T-cell (primary cell): Measurements from ENCODE around the gene NLRP4. TPM values are rescaled to one million over a fixed set of nuclear protein-coding genes. Genes with fewer than 3 reads are reported as not detected.

Source experiments
- ATAC-seq, 4 experiments: fragments of 200-7000 bp in 3 of 4; fragments of 150-1000 bp in 1 of 4; cut with Tn5 transposase; replicated peaks in 1 of 4; 1 replicate in 3 of 4; 2 replicates in 1 of 4; pipeline ENCODE4 v1.10.0; 2021; ENCODE audit warnings: moderate library complexity in 3 of 4, mild to moderate bottlenecking in 2 of 4, moderate number of reproducible peaks in 1 of 4
- CTCF ChIA-PET, 2 donors: fragments of 300-600 bp; sonication (Branson Sonifier 250); formaldehyde crosslinking; loops; one replicate each; lab custom pipeline; 2022; ENCODE audit warnings: antibody characterized with exemption in 2 of 2; lab: Charles Lee
- POLR2A ChIA-PET, 2 donors: fragments of 300-600 bp; sonication (Branson Sonifier 250); formaldehyde crosslinking; loops; one replicate each; lab custom pipeline; 2022; ENCODE audit warnings: antibody characterized with exemption in 2 of 2; lab: Charles Lee
- DNase-seq, 35 experiments: peaks; one replicate each; pipeline versions ENCODE4 v3.0.0 to v3.0.0-alpha.2; 2013 to 2023
- H3K27ac ChIP-seq: one replicate; pipeline ENCODE4 v1.5.1; 2013; ENCODE audit warnings: low read length
- H3K27me3 ChIP-seq, 2 experiments: replicated peaks in 1 of 2; 1 replicate in 1 of 2; 2 replicates in 1 of 2; pipeline versions ENCODE4 v1.6.1 to v1.7.0; 2013; ENCODE audit warnings: low read length in 1 of 2, mixed read lengths in 1 of 2; ENCODE audit not compliant: control insufficient read depth in 2 of 2, insufficient read depth in 2 of 2; ENCODE audit errors: extremely low read depth in 1 of 2
- H3K36me3 ChIP-seq, 2 donors: 1 replicate in 1 of 2; 2 replicates in 1 of 2; pipeline versions ENCODE4 v1.6.1 to v1.7.0; 2013; ENCODE audit warnings: low read length in 1 of 2; ENCODE audit not compliant: control insufficient read depth in 2 of 2, insufficient read depth in 1 of 2; ENCODE audit errors: extremely low read depth in 1 of 2
- H3K4me1 ChIP-seq, 2 experiments: 1 replicate in 1 of 2; 2 replicates in 1 of 2; pipeline versions ENCODE4 v1.6.1 to v1.7.0; 2013; ENCODE audit warnings: low read length in 2 of 2, mixed read lengths in 1 of 2; ENCODE audit not compliant: insufficient read depth in 2 of 2, control insufficient read depth in 1 of 2; ENCODE audit errors: extremely low read depth in 1 of 2
- H3K4me3 ChIP-seq, 2 donors: 1 replicate in 1 of 2; 2 replicates in 1 of 2; pipeline versions ENCODE4 v1.5.1 to v1.7.0; 2013; ENCODE audit warnings: mild to moderate bottlenecking in 2 of 2, low read length in 1 of 2, moderate library complexity in 1 of 2; ENCODE audit not compliant: control insufficient read depth in 1 of 2; ENCODE audit errors: extremely low read depth in 1 of 2
- H3K9me3 ChIP-seq: 2 replicates; pipeline ENCODE4 v1.7.0; 2013
- H3K27ac Mint-ChIP-seq, 2 donors: one replicate each; pipeline ENCODE4 v1.8.0; 2020 to 2021; ENCODE audit warnings: mild to moderate bottlenecking in 2 of 2, mixed read lengths in 2 of 2
- H3K27me3 Mint-ChIP-seq, 2 donors: one replicate each; pipeline ENCODE4 v1.8.0; 2021 to 2022; ENCODE audit warnings: mixed read lengths in 2 of 2
- H3K36me3 Mint-ChIP-seq: one replicate; pipeline ENCODE4 v1.8.0; 2021; ENCODE audit warnings: mixed read lengths
- H3K4me1 Mint-ChIP-seq, 3 donors: one replicate each; pipeline ENCODE4 v1.8.0; 2020 to 2022; ENCODE audit warnings: mixed read lengths in 3 of 3, mild to moderate bottlenecking in 1 of 3
- H3K4me3 Mint-ChIP-seq, 3 donors: one replicate each; pipeline ENCODE4 v1.8.0; 2020 to 2022; ENCODE audit warnings: mild to moderate bottlenecking in 3 of 3, mixed read lengths in 3 of 3, moderate library complexity in 3 of 3
- H3K9me3 Mint-ChIP-seq, 3 donors: one replicate each; pipeline ENCODE4 v1.8.0; 2020 to 2022; ENCODE audit warnings: mixed read lengths in 3 of 3
- WGBS: methylation state at CpG from one replicate; pipeline ENCODE4 v1.1.5; 2013; ENCODE audit warnings: missing lambda C conversion rate; ENCODE audit not compliant: insufficient coverage; 5-methylcytosine and 5-hydroxymethylcytosine counted together
- total RNA-seq, 35 experiments: library from RNA in 6 of 35; stranded (reverse) in 6 of 35; fragments of 120-200 nt in 1 of 35; gene quantifications; one replicate each; pipeline versions ENCODE4 v1.2.1 to v1.2.4 and lab custom pipeline; 2013 to 2026

NLRP4 gene, protein sequence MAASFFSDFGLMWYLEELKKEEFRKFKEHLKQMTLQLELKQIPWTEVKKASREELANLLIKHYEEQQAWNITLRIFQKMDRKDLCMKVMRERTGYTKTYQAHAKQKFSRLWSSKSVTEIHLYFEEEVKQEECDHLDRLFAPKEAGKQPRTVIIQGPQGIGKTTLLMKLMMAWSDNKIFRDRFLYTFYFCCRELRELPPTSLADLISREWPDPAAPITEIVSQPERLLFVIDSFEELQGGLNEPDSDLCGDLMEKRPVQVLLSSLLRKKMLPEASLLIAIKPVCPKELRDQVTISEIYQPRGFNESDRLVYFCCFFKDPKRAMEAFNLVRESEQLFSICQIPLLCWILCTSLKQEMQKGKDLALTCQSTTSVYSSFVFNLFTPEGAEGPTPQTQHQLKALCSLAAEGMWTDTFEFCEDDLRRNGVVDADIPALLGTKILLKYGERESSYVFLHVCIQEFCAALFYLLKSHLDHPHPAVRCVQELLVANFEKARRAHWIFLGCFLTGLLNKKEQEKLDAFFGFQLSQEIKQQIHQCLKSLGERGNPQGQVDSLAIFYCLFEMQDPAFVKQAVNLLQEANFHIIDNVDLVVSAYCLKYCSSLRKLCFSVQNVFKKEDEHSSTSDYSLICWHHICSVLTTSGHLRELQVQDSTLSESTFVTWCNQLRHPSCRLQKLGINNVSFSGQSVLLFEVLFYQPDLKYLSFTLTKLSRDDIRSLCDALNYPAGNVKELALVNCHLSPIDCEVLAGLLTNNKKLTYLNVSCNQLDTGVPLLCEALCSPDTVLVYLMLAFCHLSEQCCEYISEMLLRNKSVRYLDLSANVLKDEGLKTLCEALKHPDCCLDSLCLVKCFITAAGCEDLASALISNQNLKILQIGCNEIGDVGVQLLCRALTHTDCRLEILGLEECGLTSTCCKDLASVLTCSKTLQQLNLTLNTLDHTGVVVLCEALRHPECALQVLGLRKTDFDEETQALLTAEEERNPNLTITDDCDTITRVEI
- total RNA-seq = not detected
- not detected for total RNA-seq (2013)
- total RNA-seq (lab: John Stamatoyannopoulos, UW) = 0 to 0.10 (median 0) reads per million in 29 experiments

DNA sequence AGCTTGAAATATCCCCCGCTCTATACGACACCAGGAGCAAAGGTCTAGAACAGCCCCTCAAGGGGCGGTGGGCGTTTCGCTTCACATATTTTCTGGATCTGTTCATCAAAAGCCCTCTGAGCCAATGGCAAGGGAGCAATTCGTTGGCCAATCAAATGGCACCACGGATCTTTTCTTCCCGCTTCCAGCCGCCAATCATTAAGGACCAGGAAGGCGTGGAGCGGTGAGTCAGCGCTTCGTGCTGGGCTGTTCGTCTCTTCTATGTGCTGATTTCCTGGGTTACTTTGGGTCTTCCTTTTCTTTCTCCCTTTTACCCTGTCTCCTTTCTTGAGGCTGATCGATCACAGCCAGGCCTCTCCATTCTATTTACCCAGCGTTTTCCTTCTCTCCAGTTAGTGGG, at the start of gene NLRP4:
Gene NLRP4 (plus strand): TSS at position 201 of the 400 bp plus-strand sequence. CDS start 15,541 bp downstream, outside the sequence.
- 88% methylated on average over 7 of the region's 16 CpGs for WGBS
- H3K36me3 ChIP-seq = no peaks in the 10 kb centered on the region
- no peak within 1 kb of the TSS for H3K27ac ChIP-seq
- Mint-ChIP-seq H3K4me3 (no peak within 1 kb of the TSS), H3K27ac (no peak within 1 kb of the TSS), H3K4me1 (no peaks in the 10 kb centered on the region), H3K27me3 (no peaks in the 10 kb centered on the region), H3K36me3 (no peaks in the 10 kb centered on the region), H3K9me3 (peaks cover 0 to 7% (median 5%) of the 10 kb centered on the region in 3 donors)
- no peak for DNase-seq
- H3K4me1 ChIP-seq = no peaks in the 10 kb centered on the region
- ATAC-seq = no peak
- POLR2A ChIA-PET = no interaction called here
- CTCF ChIA-PET = no interaction called here
- H3K27me3 ChIP-seq = peaks cover 0 to 2% of the 10 kb centered on the region in 2 experiments
- H3K9me3 ChIP-seq = no peaks in the 10 kb centered on the region
- H3K4me3 ChIP-seq = no peak within 1 kb of the TSS

- ChIA-PET CTCF (interaction anchor here in 1 of 2 donors (0.7 kb wide), 1 partner anchor 164 kb away, joined by 5 read pairs; no protein-coding TSS in a partner anchor), POLR2A (interaction anchor here in 1 of 2 donors (0.5 kb wide), 1 partner anchor 1971 kb away, joined by 4 read pairs; the partner anchor contains the start of gene NLRP12)
- Mint-ChIP-seq H3K27me3 (peaks cover 17 to 21% of the 10 kb centered on the region in 2 donors), H3K9me3 (peaks cover 0 to 9% (median 6%) of the 10 kb centered on the region in 3 donors), H3K4me3 (no peak overlapping the region), H3K27ac (no peak overlapping the region), H3K36me3 (no peaks in the 10 kb centered on the region), H3K4me1 (no peaks in the 10 kb centered on the region)
- Histone ChIP-seq H3K4me3 (no peak overlapping the region), H3K27ac (no peak overlapping the region), H3K4me1 (no peaks in the 10 kb centered on the region), H3K27me3 (peaks cover 0 to 4% of the 10 kb centered on the region in 2 experiments), H3K9me3 (no peaks in the 10 kb centered on the region), H3K36me3 (no peaks in the 10 kb centered on the region)
- 92% methylated on average over 8 of the region's 11 CpGs for WGBS
- DNase-seq (no peak), ATAC-seq (no peak)
Observed at GRCh38 chr19:55795021-55795420, 41.3 kb upstream of the NLRP4 start.

DNA sequence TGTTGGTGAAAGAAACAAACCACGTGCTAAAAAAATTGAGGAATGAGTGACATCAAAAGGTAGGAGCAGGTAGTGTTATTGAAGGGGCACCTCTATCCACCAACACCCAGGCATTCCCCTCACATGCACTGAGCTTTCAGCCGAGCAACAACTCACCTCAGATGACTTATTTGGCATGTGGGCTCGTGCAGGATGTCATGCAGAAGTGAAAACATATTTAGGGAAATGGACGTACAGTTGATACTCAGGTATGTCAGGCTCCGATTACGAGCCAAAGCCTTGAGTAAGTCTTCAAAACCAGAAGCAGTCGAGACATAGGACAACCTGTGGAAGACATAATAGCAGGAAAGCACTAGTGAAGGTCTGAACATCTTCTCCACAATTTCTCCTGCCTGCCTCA, 34.9 kb upstream of the NLRP4 start:
- ATAC-seq = no peak
- H3K4me3 Mint-ChIP-seq = no peak overlapping the region
- DNase-seq = no peak
- no peak overlapping the region for H3K27ac Mint-ChIP-seq
- no peaks in the 10 kb centered on the region for H3K36me3 ChIP-seq
- no peak overlapping the region for H3K4me3 ChIP-seq
- POLR2A ChIA-PET = no interaction called here
- 50% methylated on average over 5 of the region's 7 CpGs for WGBS
- H3K27me3 ChIP-seq = peaks cover 0 to 3% of the 10 kb centered on the region in 2 experiments
- no peaks in the 10 kb centered on the region for H3K4me1 ChIP-seq
- no peaks in the 10 kb centered on the region for H3K4me1 Mint-ChIP-seq
- H3K36me3 Mint-ChIP-seq = no peaks in the 10 kb centered on the region
- CTCF ChIA-PET = no interaction called here
- H3K9me3 Mint-ChIP-seq = peaks cover 5 to 20% (median 8%) of the 10 kb centered on the region in 3 donors
- no peak overlapping the region for H3K27ac ChIP-seq
- peaks cover 17 to 31% of the 10 kb centered on the region in 2 donors for H3K27me3 Mint-ChIP-seq
- H3K9me3 ChIP-seq = no peaks in the 10 kb centered on the region

GRCh38 chr19:55802281-55802680, 34.1 kb upstream of the NLRP4 start:
- no peaks in the 10 kb centered on the region for H3K36me3 Mint-ChIP-seq
- DNase-seq = no peak
- peaks cover 11 to 37% of the 10 kb centered on the region in 2 donors for H3K27me3 Mint-ChIP-seq

GRCh38 chr19:55809381-55810058, 26.8 kb upstream of the NLRP4 start:
- H3K4me1 Mint-ChIP-seq = peaks cover 0 to 4% (median 4%) of the 10 kb centered on the region in 3 donors
- H3K36me3 Mint-ChIP-seq = no peaks in the 10 kb centered on the region
- H3K4me3 Mint-ChIP-seq = no peak overlapping the region
- WGBS = 33% methylated on average over 18 of the region's 20 CpGs
- no peaks in the 10 kb centered on the region for H3K9me3 ChIP-seq
- ChIA-PET CTCF (interaction anchor here in 1 of 2 donors (1.0 to 1.3 kb wide), 2 partner anchors 9 to 177 kb away, joined by 4 read pairs; no protein-coding TSS in a partner anchor), POLR2A (no interaction called here)
- peaks cover 11 to 20% of the 10 kb centered on the region in 2 donors for H3K27me3 Mint-ChIP-seq
- no peak overlapping the region for H3K27ac ChIP-seq
- H3K9me3 Mint-ChIP-seq = peaks cover 9 to 22% (median 13%) of the 10 kb centered on the region in 3 donors
- H3K4me3 ChIP-seq = no peak overlapping the region
- ATAC-seq = peak in 1 of 4 experiments; percentile 62
- peak in 15 of 35 experiments; percentile 0 to 47 (median 3) for DNase-seq
- no peaks in the 10 kb centered on the region for H3K4me1 ChIP-seq
- peaks cover 0 to 9% of the 10 kb centered on the region in 2 experiments for H3K27me3 ChIP-seq
- H3K27ac Mint-ChIP-seq = no peak overlapping the region
- no peaks in the 10 kb centered on the region for H3K36me3 ChIP-seq

More at GRCh38 chr19:55802281-55802680, 34.1 kb upstream of the NLRP4 start:
- Mint-ChIP-seq H3K27ac (no peak overlapping the region), H3K9me3 (peaks cover 10 to 27% (median 10%) of the 10 kb centered on the region in 3 donors), H3K4me1 (no peaks in the 10 kb centered on the region), H3K4me3 (no peak overlapping the region)
- CTCF ChIA-PET = no interaction called here
- Histone ChIP-seq H3K36me3 (no peaks in the 10 kb centered on the region), H3K4me3 (no peak overlapping the region), H3K9me3 (no peaks in the 10 kb centered on the region), H3K27ac (no peak overlapping the region), H3K4me1 (no peaks in the 10 kb centered on the region), H3K27me3 (peaks cover 0 to 3% of the 10 kb centered on the region in 2 experiments)
- POLR2A ChIA-PET = no interaction called here
- no CpG with 5 or more reads among the region's 2 CpGs for WGBS
- ATAC-seq = no peak
